GM21619 (cell line): ENCODE data around the gene VSX2.
"Not testable (repeated sequence)": the region's sequence is repeated elsewhere in the genome, so short reads cannot be mapped to it uniquely, and the experiment has no call there.

Experiments used
- ATAC-seq: cut with Tn5 transposase; IDR thresholded peaks from one replicate; pipeline ENCODE4 v1.9.1; 2021; ENCODE audit not compliant: unreplicated experiment

VSX2 gene

GRCh38 chr14:74258764-74259035, 19.5 kb downstream of the VSX2 start:
- no peak for ATAC-seq

GRCh38 chr14:74259513-74259912, 20.3 kb downstream of the VSX2 start:
- no peak for ATAC-seq

GRCh38 chr14:74260525-74261233, 21.4 kb downstream of the VSX2 start:
- no peak for ATAC-seq

GRCh38 chr14:74261288-74261687, 22.0 kb downstream of the VSX2 start:
- no peak for ATAC-seq

- ATAC-seq = no peak
These were observed 22.8 kb downstream of the VSX2 start for GRCh38 chr14:74262076-74262475.

GRCh38 chr14:74263181-74263580, 23.9 kb downstream of the VSX2 start:
- no peak for ATAC-seq

GRCh38 chr14:74263921-74264320, 24.7 kb downstream of the VSX2 start:
- no peak for ATAC-seq

GRCh38 chr14:74265301-74265965, 26.2 kb downstream of the VSX2 start:
- ATAC-seq = no peak

- no peak for ATAC-seq
These were observed 28.3 kb downstream of the VSX2 start for GRCh38 chr14:74267588-74267987.

GRCh38 chr14:74270382-74271177, 31.3 kb downstream of the VSX2 start:
- ATAC-seq = not testable (repeated sequence)

- no peak for ATAC-seq
These were observed 32.1 kb downstream of the VSX2 start for GRCh38 chr14:74271365-74271764.

GRCh38 chr14:74275241-74275841, 36.1 kb downstream of the VSX2 start:
- no peak for ATAC-seq

GRCh38 chr14:74278080-74278479, 38.8 kb downstream of the VSX2 start:
- ATAC-seq = no peak

GRCh38 chr14:74281069-74281468, 41.8 kb downstream of the VSX2 start:
- no peak for ATAC-seq

- no peak for ATAC-seq
These were observed 47.5 kb downstream of the VSX2 start for GRCh38 chr14:74286736-74287135.

GRCh38 chr14:74289801-74290200, 50.6 kb downstream of the VSX2 start:
- no peak for ATAC-seq

GRCh38 chr14:74290415-74290814, 51.2 kb downstream of the VSX2 start:
- ATAC-seq = no peak

- ATAC-seq = no peak
These were observed 52.8 kb downstream of the VSX2 start for GRCh38 chr14:74292061-74292460.

- ATAC-seq = no peak
These were observed 54.4 kb downstream of the VSX2 start for GRCh38 chr14:74293606-74294005.

GRCh38 chr14:74296037-74296467, 56.8 kb downstream of the VSX2 start:
- ATAC-seq = no peak

- no peak for ATAC-seq
These were observed 58.7 kb downstream of the VSX2 start for GRCh38 chr14:74297986-74298385.

- no peak for ATAC-seq
These were observed 59.9 kb downstream of the VSX2 start for GRCh38 chr14:74299061-74299545.
